NOMO-1 treated with dmso at 0.1 percent for 144 hours (cell line): ENCODE data around the gene WDR33.

ENCODE experiments used
- DNase-seq: peaks from one replicate; lab custom pipeline; 2025; ENCODE audit not compliant: unreplicated experiment; lab: John Stamatoyannopoulos, UW

Gene WDR33

GRCh38 chr2:127658641-127659407 lies 152.1 kb downstream of the WDR33 start:
- no peak for DNase-seq

- DNase-seq: no peak
Observed at GRCh38 chr2:127658146-127658545, 152.8 kb downstream of the WDR33 start.

- no peak for DNase-seq
Observed at GRCh38 chr2:127657232-127657595, 153.8 kb downstream of the WDR33 start.

GRCh38 chr2:127656569-127657231 lies 154.3 kb downstream of the WDR33 start:
- no peak for DNase-seq

- no peak for DNase-seq
Observed at GRCh38 chr2:127655209-127656073, 155.5 kb downstream of the WDR33 start.

GRCh38 chr2:127654838-127655175 lies 156.2 kb downstream of the WDR33 start:
- no peak for DNase-seq

- DNase-seq: no peak
Observed at GRCh38 chr2:127654084-127654837, 156.7 kb downstream of the WDR33 start.

GRCh38 chr2:127653421-127654083 lies 157.4 kb downstream of the WDR33 start:
- DNase-seq: no peak

- DNase-seq: no peak
Observed at GRCh38 chr2:127652786-127653357, 158.1 kb downstream of the WDR33 start.

- no peak for DNase-seq
Observed at GRCh38 chr2:127651971-127652550, 158.9 kb downstream of the WDR33 start.

GRCh38 chr2:127651381-127651809 lies 159.6 kb downstream of the WDR33 start:
- DNase-seq: no peak
